Parathyroid adenoma (tissue), 2 donors: ENCODE results near the gene NDUFS1.

Experiments
- H2AFZ ChIP-seq: fragments of 300-600 bp; sonication (generic); one replicate; pipeline ENCODE4 v1.7.0; 2017; ENCODE audit warnings: antibody characterized with exemption, mild to moderate bottlenecking
- H3K27ac ChIP-seq: fragments of 300-600 bp; sonication (generic); one replicate; pipeline ENCODE4 v1.7.0; 2017
- H3K27me3 ChIP-seq: fragments of 300-600 bp; sonication (generic); one replicate; pipeline ENCODE4 v1.7.0; 2017; ENCODE audit warnings: low read length; ENCODE audit not compliant: control insufficient read depth, insufficient read depth
- H3K36me3 ChIP-seq: fragments of 300-600 bp; sonication (generic); one replicate; pipeline ENCODE4 v1.7.0; 2017; ENCODE audit warnings: low read length; ENCODE audit not compliant: control insufficient read depth, insufficient read depth
- H3K4me1 ChIP-seq: fragments of 300-600 bp; sonication (generic); one replicate; pipeline ENCODE4 v1.7.0; 2017; ENCODE audit warnings: control low read depth
- H3K4me2 ChIP-seq: fragments of 300-600 bp; sonication (generic); one replicate; pipeline ENCODE4 v1.7.0; 2017; ENCODE audit warnings: low read length
- H3K4me3 ChIP-seq: fragments of 300-600 bp; sonication (generic); one replicate; pipeline ENCODE4 v1.7.0; 2017; ENCODE audit warnings: low read depth, low read length
- H3K79me2 ChIP-seq: fragments of 300-600 bp; sonication (generic); one replicate; pipeline ENCODE4 v1.7.0; 2017; ENCODE audit warnings: control low read depth
- H3K9ac ChIP-seq: fragments of 300-600 bp; sonication (generic); one replicate; pipeline ENCODE4 v1.7.0; 2017; ENCODE audit warnings: mild to moderate bottlenecking
- H3K9me3 ChIP-seq: fragments of 300-600 bp; sonication (generic); one replicate; pipeline ENCODE4 v1.7.0; 2017; ENCODE audit warnings: low read length; ENCODE audit not compliant: control insufficient read depth
- TF ChIP-seq, protein P1 (sequence below): fragments of 300-600 bp; sonication (generic); IDR thresholded peaks from one replicate; pipeline ENCODE4 v1.7.0; 2017; ENCODE audit warnings: antibody characterized with exemption, mild to moderate bottlenecking
- donor health status: primary hyperparathyroidism.

NDUFS1 gene

GRCh38 chr2:206149330-206149729 lies 9.9 kb downstream of the NDUFS1 start:
- no peak overlapping the region for H3K27ac ChIP-seq
- H2AFZ ChIP-seq: no peak overlapping the region
- no peaks in the 10 kb centered on the region for H3K9me3 ChIP-seq
- H3K4me3 ChIP-seq: no peak overlapping the region
- H3K27me3 ChIP-seq: no peaks in the 10 kb centered on the region
- no peak overlapping the region for H3K4me2 ChIP-seq
- no peaks in the 10 kb centered on the region for H3K36me3 ChIP-seq
- H3K79me2 ChIP-seq: peaks cover 17% of the 10 kb centered on the region
- H3K9ac ChIP-seq: no peak overlapping the region
- TF ChIP-seq, protein P1, sequence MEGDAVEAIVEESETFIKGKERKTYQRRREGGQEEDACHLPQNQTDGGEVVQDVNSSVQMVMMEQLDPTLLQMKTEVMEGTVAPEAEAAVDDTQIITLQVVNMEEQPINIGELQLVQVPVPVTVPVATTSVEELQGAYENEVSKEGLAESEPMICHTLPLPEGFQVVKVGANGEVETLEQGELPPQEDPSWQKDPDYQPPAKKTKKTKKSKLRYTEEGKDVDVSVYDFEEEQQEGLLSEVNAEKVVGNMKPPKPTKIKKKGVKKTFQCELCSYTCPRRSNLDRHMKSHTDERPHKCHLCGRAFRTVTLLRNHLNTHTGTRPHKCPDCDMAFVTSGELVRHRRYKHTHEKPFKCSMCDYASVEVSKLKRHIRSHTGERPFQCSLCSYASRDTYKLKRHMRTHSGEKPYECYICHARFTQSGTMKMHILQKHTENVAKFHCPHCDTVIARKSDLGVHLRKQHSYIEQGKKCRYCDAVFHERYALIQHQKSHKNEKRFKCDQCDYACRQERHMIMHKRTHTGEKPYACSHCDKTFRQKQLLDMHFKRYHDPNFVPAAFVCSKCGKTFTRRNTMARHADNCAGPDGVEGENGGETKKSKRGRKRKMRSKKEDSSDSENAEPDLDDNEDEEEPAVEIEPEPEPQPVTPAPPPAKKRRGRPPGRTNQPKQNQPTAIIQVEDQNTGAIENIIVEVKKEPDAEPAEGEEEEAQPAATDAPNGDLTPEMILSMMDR: no peak
- H3K4me1 ChIP-seq: no peaks in the 10 kb centered on the region

DNA sequence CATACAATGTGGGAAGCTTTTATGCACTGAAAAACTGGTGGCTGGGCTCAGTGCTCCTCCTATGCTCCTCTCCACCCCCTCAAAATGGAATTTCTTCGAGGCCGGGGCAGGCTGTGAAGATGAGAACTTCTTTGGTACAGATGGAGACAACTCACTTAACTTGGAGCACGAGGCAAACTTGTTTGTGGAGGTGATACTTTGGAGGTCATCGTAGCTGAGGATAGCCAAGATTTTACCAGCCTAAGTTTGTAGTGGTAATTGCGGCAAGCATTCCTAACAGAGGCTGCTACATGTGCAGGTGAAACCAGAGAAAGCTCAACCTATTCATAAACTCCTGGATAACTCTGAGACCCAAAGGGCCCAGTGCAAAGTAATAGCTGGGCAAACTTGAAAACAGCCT lies 13.6 kb downstream of the NDUFS1 start:
- H3K4me1 ChIP-seq: no peaks in the 10 kb centered on the region
- H3K9me3 ChIP-seq: no peaks in the 10 kb centered on the region
- H3K27ac ChIP-seq: no peak overlapping the region
- H3K9ac ChIP-seq: no peak overlapping the region
- H2AFZ ChIP-seq: no peak overlapping the region
- no peak overlapping the region for H3K4me2 ChIP-seq
- H3K4me3 ChIP-seq: no peak overlapping the region
- no peaks in the 10 kb centered on the region for H3K79me2 ChIP-seq
- H3K36me3 ChIP-seq: no peaks in the 10 kb centered on the region
- H3K27me3 ChIP-seq: no peaks in the 10 kb centered on the region
- TF ChIP-seq, protein P1: no peak

GRCh38 chr2:206144383-206144782 lies 14.9 kb downstream of the NDUFS1 start:
- no peak overlapping the region for H3K4me2 ChIP-seq
- H3K9me3 ChIP-seq: no peaks in the 10 kb centered on the region
- no peak overlapping the region for H3K9ac ChIP-seq
- H3K36me3 ChIP-seq: no peaks in the 10 kb centered on the region
- no peaks in the 10 kb centered on the region for H3K27me3 ChIP-seq
- no peaks in the 10 kb centered on the region for H3K79me2 ChIP-seq
- TF ChIP-seq, protein P1: no peak
- no peak overlapping the region for H3K27ac ChIP-seq
- no peaks in the 10 kb centered on the region for H3K4me1 ChIP-seq
- H2AFZ ChIP-seq: no peak overlapping the region
- H3K4me3 ChIP-seq: no peak overlapping the region

DNA sequence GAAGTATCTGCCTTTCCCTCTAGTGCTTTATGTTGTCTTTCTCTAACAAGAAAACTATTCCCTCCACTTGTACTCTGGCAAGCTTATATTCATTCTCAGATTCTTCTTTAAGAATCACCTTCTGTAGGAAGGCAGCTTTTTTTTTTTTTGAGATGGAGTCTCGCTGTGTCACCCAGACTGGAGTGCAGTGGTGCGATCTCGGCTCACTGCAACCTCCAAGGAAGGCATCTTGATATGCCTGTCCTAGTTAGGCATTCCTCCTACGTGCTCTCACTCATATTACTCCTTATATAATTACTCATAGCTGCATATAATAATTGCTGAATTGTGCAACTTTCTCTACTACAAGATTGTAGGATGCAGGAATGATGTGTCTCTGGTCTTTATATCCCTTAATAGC lies 15.8 kb downstream of the NDUFS1 start:
- H3K4me3 ChIP-seq: no peak overlapping the region
- H3K36me3 ChIP-seq: no peaks in the 10 kb centered on the region
- no peaks in the 10 kb centered on the region for H3K4me1 ChIP-seq
- H3K4me2 ChIP-seq: no peak overlapping the region
- H3K27ac ChIP-seq: no peak overlapping the region
- no peaks in the 10 kb centered on the region for H3K79me2 ChIP-seq
- H3K9me3 ChIP-seq: no peaks in the 10 kb centered on the region
- no peak overlapping the region for H3K9ac ChIP-seq
- no peaks in the 10 kb centered on the region for H3K27me3 ChIP-seq
- H2AFZ ChIP-seq: no peak overlapping the region
- TF ChIP-seq, protein P1: no peak

DNA sequence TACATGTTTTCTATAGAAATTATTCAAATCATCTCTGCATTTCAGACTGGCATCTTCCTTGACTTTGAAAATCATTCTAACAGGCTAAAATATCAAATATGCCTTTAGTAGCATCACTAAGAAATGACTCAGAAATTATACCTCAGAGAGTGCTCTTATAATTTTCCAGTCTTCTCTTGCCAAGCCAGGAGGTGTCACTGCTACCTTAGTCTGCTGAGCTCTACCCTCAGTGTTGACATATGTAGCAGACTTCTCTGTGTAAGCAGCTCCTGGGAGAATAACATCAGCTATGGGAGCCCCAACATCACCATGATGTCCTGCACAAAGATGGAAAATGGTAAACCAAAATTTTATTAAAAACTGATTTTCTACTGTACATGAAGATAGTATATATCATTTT lies 31.6 kb downstream of the NDUFS1 start:
- Histone ChIP-seq H3K9me3 (no peaks in the 10 kb centered on the region), H3K4me3 (no peak overlapping the region), H3K4me1 (no peaks in the 10 kb centered on the region), H3K27me3 (no peaks in the 10 kb centered on the region), H3K79me2 (no peaks in the 10 kb centered on the region), H3K27ac (no peak overlapping the region), H2AFZ (no peak overlapping the region), H3K9ac (no peak overlapping the region), H3K4me2 (no peak overlapping the region), H3K36me3 (no peaks in the 10 kb centered on the region)
- TF ChIP-seq, protein P1: no peak
